ACHN (cell line): ENCODE results near the gene MACROH2A1.

Experiments
- DNase-seq: peaks from one replicate; pipeline ENCODE4 v3.0.0-alpha.2; 2015
- in situ Hi-C: cut with HindIII; loops from 2 replicates; pipeline ENCODE4 v1.10.0; 2017; ENCODE audit warnings: low sequenced_read_pairs, low pct_ligation_motif_present, low pct_unique_long_range_greater_than_20kb

The MACROH2A1 gene

DNA sequence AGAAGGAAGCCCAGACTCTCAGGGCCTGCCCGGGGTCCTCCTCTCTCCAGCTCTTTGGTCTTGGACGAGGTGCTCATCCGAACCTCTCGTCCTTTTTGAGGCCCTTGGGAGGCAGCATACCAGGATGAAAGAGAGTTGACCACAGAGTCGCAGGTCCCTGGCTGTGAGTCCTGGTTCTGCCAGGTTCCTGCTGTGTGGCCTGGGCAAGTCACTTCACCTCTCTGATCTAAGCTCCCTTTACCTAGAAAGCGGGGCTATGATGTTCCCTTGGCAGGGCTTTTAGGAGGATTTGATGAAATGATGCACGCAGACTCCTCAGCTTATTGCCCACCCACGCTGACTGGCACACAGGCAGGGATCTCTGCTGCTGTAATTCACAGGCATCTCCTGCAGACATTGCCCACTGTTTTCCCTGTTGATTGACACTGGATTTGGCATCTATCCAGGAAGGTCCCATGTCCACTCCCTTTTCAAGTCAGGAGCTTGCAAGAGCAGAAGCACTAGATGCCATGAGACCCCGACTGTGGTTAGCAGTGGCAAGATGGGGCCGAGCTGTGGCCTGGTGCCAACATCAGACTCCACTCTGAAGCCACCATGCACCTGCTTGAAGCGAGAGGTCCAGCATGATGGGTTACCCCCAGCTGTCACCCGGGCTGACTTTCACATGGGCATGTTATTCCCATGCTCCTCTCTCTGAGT is 71.5 kb downstream of the MACROH2A1 start:
- no peak for DNase-seq
- in situ Hi-C loops, result no loop called here

DNA sequence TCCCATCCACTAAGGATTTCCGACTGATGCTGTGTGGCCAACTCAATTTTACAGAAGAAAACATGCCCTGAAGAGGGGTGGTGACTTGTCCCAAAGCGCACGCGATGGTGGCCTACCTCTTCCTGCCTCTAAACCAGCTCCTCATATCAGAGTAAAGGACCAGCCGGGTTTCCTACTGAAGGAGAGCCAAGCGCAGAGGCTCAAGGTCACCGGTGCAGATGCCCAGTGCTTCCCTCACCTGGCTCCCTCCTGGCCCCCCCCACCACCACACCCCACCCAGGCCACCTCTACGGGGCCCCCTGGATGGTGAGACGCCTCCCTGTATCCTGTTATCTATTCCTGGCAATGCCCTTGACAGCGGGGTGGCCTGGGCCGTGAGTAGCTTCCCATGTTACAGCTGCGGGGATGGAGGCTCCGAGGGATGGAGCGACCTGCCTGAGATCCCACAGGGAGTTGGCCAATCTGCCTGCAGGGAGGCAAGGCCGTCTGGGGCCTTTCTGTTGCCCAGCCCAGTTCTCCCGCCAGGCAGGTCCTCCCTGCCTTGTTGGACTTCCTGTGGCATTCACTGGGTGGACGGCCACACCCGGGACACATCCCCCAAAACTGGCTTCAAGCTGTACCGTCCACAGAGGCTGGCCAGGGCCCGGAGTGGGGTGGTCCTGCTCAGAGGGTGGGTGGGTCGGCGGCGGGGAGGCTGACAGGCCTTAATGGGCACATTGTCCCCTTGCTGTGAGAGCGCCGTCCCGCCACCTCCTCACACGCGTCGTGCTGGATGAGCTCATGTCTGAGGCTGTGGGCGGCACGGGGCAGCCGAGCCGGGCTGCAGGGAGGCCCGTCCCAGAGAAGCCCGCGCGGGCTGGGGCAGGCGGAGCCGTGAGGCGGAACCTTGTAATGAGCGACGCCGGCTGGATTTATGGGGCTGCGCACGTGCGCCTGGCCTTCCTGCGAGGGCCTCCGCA is 72.5 kb downstream of the MACROH2A1 start:
- in situ Hi-C loops, result no loop called here
- DNase-seq, result no peak

DNA sequence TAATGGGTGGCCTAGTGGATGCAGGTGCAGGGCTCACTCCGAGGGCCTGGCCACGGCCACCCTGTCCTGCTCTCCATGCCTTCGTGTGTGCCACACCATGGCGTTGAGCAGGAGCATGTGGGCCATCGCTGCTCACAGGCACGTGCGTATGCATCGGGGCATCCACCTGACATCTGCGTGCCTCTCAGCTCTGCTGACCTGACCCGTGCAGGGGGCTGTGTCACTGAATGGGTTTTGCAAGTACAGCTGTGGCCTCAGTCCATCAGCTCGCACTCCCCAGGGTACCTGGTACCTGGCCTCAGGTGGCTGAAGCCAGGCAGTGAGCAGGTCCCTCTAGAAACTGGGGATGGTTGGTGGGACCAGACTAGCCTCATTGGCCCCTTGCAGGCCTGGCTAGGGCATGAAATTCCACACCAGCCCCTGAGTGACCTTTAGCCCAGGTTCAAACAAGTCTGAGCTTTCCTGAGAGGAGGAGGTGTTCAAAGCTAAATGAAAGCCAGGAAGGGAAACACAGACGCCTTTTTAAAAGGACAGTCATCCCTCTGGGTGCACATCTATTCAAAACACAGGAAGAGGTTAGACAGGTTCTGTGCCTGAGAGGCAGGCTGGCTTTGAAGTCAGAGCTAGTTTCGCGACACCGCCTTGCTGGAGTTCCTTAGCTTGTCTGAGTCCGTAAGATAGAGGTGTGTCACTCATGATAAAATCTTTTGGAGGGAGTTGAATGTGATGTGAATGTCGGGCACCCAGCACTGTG is 74.0 kb downstream of the MACROH2A1 start:
- in situ Hi-C loops, result no loop called here
- DNase-seq, result no peak

DNA sequence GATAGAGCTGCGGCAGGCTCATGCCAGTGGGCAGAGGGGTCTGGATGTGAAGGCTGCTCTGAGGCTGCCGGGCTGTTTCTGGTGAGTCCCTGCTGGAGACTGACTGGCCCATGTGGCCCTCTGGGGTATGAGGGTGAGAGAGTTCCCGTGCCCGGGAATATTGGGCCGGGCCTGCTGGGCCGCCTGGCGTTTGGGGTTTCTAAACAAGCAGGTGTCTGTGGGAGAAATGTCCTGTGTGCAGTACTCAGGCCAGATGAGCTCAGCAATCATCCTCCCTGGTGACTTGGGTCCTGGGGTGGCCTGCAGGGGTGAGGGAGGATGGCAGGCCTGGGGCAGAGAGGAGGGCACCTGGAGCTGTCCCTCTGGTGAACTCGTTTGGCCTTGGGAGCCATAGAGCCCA is 74.9 kb downstream of the MACROH2A1 start:
- in situ Hi-C loops, result no loop called here
- no peak for DNase-seq

DNA sequence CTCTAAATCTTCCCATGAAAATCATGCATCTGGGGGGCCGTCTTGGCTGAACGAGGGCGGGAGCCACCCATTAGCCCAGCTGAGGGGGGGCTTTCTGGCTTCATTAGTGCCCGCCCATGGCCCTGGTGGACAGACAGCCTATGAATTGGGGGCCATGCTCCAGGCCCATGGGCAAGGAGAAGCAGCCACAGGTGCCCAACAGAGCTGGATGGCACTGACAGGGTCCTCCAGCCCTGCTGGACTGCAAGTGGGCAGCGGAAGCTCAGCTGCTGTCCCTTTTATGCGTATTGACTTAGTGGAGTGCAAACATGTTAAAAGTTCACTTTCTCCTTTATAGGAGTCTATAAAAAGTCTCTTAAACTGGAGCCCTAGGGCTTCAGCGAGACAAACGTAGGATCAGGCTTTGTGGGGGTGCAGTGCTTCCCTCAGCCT is 75.3 kb downstream of the MACROH2A1 start:
- DNase-seq, result no peak
- in situ Hi-C loops, result no loop called here

DNA sequence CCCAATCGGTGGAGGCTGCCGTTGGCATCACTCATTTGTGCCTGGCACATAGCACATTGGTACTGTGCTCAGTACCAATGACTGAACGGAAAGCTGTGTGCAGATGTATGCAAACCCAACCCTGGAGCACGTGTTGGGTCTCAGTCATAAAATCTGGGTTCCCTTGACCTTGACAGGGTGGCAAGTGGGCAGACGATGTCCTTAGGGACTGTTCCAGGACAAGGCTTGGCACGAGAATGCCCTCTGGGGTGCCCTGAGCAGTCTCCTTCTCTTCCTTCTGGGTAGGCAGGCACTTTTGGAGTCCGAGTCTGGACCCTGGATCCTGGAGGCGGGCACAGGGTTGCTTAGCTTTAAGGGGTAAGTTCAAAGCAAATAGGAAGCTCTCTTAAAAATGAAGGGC is 75.8 kb downstream of the MACROH2A1 start:
- no peak for DNase-seq
- in situ Hi-C loops, result no loop called here

DNA sequence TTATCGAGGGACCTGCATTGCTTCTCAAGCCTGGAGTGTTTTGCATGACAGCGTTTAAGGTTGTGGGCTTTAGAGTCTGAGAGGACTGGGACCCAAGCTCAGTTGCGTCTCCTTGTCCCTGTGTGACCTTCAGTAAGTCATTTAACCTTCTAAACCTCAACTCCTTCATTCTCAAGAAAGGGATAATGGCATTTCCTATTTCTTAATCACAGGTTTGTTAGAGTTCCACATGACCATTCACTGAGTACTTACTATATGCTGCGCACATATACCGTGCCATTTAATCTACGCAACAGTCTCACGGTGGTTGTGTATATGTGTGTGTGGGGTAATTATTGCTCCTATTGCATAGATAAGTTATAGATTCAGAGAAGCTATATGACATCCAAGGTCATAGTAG is 76.3 kb downstream of the MACROH2A1 start:
- in situ Hi-C loops, result no loop called here
- no peak for DNase-seq

DNA sequence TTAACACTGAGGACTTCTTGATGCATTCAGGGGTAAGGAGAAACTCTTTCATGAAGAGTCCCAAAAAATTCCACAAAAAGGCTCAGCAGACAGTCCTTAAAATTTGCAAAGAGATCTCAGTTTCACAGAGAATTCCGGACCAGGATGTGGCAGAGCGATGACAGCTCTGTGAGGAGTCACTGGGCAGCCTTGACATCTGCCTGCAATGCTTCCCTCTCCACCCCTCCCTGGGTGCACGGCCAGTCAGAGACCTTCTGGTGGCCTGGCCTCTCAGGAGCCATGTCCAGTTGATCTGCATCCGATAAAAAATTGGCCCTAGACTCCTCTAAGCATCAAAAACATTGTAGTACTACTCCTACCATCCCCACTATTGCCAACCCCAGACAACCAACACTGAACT is 76.8 kb downstream of the MACROH2A1 start:
- DNase-seq, result no peak
- in situ Hi-C loops, result no loop called here

DNA sequence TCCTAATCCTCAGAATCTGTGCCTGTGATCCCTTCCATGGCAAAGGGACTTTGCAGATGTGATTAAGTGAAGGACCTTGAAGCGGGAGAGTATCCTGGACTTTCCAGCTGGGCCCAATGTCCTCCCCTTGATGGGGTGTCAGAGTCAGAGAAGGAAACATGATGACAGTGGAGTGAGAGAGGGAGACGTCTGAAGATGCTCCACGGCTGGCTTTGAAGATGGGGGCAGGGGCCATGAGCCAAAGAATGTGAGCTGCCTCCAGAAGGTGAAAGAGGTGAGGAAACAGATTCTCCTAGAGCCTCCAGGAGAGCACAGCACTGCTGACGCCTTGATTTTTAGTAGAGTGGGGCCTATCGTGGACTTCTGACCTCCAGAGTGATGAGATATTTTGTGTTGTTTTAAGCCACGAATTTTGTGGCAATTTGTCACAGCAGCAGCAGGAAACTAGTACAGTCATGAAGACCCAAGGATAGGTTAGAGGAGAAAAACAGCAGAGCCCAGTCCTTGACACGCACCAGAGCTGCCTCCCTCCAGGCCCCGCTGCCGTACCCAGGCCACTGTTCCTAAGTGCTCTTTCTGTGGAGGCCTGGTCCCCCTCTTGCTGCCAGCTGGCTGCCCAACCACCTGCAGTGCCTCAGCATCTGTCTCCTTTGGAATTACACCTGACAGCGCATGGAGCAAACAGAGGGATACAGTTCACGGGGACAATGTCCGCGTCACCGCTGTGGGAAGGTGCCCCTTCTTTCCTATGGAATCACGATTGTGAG is 78.1 kb downstream of the MACROH2A1 start:
- no peak for DNase-seq
- in situ Hi-C loops, result no loop called here

DNA sequence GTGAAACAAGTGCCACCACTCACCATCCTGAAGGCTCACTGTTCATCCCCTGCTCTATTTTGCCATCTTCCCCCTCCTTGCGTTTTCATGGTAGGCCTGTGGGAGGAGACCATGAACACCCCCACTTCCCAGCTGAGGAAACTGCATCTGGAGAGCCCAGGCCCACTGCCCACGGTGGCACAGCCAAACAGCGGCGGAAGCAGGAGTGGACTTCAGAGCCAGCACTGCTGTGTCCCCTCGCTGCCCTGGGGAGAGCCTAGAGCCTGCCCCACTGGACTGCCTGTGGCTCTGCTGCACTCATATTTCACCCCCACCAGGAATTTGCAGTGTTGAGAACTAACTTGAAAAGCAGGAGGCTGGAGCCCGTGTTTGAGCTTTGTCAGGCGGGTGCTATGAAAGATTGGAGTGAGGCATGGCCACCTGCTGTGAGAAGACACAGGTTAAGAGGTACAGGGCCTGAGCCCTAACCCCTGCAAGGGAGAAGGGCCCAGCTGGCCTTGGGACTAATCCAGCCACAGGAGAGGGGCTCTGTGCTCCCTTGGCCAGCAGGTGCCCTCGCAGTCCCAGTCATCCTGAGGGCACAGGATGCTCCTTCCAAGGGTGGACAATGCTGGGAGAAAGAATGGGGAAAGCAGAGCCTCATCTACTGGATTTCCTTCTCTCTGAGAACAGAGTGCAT is 79.0 kb downstream of the MACROH2A1 start:
- in situ Hi-C loops, result no loop called here
- no peak for DNase-seq

DNA sequence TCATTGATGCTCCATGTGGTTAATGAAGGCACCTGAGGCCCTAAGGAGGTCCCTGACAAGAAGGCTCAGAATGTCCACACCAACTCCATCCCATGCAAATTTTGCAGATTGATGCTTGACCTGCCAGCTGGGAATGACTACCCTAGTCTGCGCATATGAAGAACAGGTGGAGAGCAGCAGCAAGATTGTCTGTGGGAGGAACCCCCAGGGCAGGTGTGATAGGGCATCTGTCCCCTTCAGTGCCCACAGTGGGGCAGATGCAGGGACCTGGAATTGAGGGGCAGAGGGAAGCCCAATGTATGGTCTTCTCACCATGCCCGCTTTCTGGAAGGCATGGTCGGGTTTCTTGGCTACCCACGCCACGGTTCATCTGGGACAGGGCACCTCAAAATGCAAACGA is 79.6 kb downstream of the MACROH2A1 start:
- in situ Hi-C loops, result no loop called here

DNA sequence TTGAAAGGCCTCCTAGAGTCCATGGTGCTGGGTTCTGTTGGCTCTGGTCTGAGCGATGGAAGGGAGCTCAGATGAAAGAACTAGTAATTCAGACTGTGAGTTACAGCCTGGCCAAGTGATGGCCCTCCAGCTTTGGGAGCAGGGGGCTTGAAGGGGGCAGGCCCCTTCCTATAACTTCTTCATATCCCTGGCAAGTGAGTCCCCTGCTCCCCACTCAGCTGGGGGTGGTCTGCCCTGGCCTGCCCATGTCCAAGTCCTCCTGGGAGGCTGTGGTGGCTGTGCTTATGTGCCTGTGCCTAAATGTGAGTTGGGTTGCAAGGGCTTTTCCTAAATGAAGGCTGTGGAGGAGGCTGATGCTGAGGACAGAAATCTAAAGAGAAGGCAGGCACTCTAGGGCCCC is 80.1 kb downstream of the MACROH2A1 start:
- in situ Hi-C loops, result no loop called here
- no peak for DNase-seq

More for the DNA sequence above, 79.6 kb downstream of the MACROH2A1 start:
- DNase-seq, result no peak

DNA sequence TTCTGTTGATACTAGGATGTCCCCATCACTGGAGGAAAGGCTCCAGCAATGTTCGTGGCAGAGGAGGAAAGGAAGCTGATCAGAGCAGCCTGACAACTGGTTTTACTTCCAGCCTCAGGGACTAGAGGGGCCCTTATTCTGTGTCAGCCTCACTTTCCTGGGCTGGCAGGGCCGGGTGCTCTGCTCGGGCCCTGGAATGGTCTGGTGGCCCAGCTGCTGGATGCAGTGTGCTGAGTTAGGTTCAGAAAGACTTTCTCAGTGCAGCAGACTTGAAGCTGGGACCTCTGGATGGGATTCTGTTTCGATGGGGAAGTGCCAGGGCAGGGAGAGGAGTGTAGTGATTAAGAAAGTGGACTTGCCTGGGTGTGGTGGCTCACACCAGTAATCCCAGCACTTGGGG is 81.0 kb downstream of the MACROH2A1 start:
- in situ Hi-C loops, result no loop called here
- DNase-seq, result no peak

DNA sequence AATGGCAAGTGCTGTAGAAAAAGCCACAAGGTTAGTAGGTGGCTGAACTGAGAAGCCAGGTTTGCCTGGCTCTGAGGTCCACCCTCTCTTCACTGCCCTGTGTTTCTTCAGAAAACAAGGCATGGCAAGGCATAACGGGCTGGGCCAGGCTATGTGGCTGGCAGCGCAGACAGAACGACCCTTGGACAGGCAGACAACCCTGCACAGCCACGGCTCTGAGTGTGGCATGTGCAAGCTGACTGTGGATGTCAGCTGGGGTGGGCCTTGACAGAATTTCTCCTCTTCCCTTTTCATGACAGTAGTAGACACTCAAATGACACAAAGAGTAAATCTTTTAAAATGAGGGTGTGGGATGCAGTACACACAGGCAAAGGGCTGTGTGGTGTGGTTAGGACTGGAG is 81.7 kb downstream of the MACROH2A1 start:
- no peak for DNase-seq
- in situ Hi-C loops, result no loop called here

DNA sequence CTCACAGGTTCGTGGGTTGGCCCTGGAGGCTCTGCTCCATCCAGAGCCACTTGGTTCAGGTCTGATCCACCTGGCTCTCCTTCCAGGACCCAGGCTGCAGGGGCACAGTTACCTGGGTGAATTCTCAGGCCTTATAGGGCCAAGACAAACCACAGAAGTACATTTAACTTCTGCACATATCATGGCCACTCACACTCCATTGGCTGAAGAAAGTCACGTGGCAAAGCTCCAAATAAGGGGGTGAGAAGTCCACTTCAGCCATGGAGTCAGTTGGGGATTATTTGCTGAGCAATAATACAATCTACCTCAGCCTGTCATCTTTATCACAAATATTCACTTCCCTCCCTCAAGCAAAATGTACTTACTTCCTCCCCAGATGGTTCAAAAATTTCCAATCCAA is 83.6 kb downstream of the MACROH2A1 start:
- in situ Hi-C loops, result no loop called here
- no peak for DNase-seq

DNA sequence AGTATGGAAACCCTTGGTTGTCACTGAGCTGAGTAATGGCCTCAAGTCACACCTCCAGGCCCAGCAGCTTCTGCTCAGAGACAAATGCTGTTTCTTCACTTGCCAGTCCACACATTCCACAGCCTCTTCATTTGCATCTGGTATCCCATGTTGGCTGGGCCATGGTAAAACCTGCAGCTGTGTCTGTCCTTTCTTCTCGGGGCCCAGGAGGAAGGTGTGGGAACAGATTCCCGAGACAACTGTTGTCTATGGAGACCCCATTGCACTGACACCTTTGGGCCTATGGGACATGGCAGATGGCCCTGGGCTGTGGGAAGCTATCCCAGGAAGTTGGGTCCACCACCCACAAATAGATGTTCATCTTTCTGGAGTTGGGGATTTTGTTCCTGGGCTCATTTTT is 85.1 kb downstream of the MACROH2A1 start:
- DNase-seq, result no peak
- in situ Hi-C loops, result no loop called here

DNA sequence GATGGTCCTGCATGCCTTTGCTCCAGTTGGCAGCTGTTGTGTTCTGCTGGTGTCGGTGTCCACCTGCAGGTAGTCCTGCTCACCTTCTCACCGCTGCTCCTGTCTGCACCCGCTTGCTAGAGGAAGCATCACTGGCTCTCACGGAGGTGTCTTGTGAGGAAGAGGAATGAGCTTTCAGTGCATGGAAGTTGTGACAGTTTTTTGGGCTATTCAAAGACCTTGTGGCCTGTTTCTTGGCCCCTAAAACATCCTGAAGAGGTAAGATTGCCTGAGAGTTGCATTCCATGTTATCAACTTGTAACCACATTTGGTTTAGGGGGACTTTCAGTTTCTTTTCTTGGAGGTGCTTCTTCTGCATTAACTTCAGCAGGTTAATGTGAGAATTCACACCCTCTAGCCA is 85.6 kb downstream of the MACROH2A1 start:
- DNase-seq, result no peak
- in situ Hi-C loops, result no loop called here
